TTC549 (cell line): ENCODE data around the gene ZIM2.
"Not testable (repeated sequence)": the region's sequence is repeated elsewhere in the genome, so short reads cannot be mapped to it uniquely, and the experiment has no call there.

Source experiments
- FAIRE-seq: peaks from 2 replicates; lab custom pipeline; 2012; peaks lifted over from hg19 to GRCh38; lab: Jason Lieb, UNC

ZIM2 gene

DNA sequence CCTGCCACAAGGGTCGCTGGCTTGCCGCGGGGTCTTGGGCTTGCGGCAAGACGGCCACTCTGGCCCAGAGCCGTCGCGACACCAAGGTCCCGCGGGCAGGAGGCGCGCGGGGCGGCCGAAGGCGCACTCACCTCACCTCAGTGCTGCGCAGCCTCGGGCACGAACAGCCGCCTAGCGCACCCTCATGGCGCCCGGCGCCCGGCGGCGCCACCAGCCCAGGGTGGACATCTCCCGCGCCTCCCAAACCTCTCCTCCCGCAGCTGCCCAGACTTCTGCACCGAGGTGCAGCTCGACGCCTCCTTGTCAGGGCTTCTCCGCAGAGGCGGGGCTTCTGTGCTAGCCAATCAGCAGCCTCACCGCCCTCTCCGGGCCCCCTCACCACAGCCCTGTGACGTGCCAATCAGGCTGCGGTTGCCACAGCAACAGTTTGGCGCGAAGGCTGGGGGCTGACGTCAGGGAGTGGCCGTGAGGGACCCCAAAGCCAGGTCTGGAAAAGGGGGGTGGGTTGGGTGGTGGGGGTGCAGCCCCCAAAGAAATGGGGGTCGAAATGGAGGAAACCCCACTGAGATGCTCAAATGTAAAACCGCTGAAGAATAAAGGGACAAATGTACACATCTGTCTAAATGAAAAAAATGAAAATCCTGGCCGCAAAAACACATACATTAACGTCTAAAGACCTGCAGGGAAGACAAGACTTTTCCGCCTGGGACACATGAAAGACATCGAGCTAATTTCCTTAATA is at the start of gene ZIM2, which contains the start of gene PEG3:
Gene ZIM2, minus strand, starts transcription at position 276 of the 742 bp plus-strand sequence. CDS start 16,449 bp downstream, outside the sequence.
Gene PEG3, minus strand, starts transcription at position 276 of the 742 bp plus-strand sequence. CDS start 16,071 bp downstream, outside the sequence.
- no peak for FAIRE-seq

- FAIRE-seq: no peak
These were observed 44.9 kb upstream of the ZIM2 start for GRCh38 chr19:56885173-56885985.

DNA sequence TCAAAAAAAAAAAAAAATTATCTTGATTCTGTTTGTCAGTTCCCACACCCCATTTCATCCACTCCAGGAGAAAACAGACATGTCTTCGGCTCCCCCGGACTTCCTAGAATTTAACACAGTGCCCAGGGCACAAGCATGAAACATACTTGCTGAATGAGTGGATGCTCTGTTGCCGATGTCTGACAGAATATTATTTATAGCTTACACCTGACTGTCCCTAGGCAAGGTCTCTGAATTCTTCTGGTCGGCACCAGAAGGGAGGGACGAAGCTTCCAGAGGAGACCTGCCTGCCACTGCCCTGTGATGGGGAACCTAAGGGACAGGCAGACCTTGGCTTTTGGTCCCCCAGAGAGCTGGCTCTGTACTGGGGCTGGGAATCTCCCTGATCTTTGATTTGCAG is 43.9 kb upstream of the ZIM2 start:
- no peak for FAIRE-seq

GRCh38 chr19:56880592-56881190 is 40.2 kb upstream of the ZIM2 start:
- FAIRE-seq: no peak

DNA sequence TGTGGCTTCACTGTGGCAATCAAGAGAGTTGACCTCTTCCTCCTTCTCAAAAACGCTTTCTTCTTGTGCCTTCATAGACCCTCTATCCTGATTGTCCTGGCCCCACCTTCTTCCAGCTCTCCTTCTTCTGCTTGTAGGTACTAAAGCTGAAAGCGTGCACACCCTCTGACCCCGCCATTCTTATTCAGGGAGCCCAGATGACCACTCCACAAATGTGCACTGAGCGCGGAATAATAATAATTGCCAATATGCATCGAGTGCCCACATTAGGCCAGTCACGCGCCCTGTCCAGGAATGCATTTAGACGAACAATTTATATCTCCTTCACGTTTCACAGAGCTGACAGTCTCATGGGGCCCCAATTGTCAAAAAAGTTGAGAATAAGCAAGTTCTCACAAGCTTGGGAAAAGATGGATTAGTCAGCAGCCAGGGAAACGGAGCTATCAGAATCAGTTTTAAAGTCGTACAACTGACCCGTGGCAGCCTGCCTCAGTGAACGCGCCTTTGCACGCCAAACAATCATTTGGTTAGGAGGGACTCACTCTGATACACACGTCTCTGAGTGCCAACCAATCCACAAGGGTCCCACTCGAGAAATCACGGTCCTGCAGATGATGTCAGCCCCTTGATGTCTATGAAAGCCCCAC is 36.7 kb upstream of the ZIM2 start:
- FAIRE-seq: no peak

GRCh38 chr19:56875717-56876116 is 35.2 kb upstream of the ZIM2 start:
- FAIRE-seq: no peak

GRCh38 chr19:56874530-56874929 is 34.0 kb upstream of the ZIM2 start:
- FAIRE-seq: no peak

GRCh38 chr19:56873493-56873892 is 33.0 kb upstream of the ZIM2 start:
- no peak for FAIRE-seq

DNA sequence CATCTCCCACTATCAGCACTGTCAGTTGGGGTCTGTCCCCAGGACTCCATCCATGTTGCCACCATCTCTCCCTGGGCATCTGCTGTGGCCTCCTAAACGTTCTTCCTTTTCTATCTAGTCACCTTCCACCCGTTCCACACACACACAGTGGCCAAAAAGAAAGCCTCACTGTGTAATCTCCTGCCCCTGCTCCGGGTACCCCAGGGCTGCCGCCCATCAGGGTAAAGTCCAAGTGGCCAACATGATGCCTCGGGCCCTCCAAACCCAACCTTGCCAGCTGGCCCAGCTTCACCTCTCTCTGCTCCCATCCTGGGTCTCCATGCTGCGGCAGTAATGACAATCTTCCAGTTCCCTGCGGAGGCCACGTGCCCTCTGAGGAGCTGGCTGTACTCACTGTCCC is 29.4 kb upstream of the ZIM2 start:
- FAIRE-seq: no peak

DNA sequence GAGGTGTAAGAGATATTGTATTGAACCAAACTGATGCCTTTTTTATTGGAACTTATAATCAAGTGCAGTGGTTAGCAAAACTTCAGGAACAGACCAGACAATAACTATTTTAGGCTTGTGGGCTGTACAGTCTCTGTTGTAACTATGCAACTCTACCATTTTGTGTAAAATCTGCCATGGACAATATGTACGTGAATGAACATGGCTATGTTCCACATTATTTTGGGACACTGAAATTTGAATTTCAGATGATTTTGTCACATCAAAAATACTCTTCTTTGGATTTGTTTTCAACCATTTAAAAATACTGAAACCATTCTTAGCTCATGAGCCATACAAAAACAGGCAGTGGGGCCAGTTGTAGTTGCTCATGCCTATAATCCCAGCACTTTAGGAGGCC is 27.9 kb upstream of the ZIM2 start:
- FAIRE-seq: no peak

DNA sequence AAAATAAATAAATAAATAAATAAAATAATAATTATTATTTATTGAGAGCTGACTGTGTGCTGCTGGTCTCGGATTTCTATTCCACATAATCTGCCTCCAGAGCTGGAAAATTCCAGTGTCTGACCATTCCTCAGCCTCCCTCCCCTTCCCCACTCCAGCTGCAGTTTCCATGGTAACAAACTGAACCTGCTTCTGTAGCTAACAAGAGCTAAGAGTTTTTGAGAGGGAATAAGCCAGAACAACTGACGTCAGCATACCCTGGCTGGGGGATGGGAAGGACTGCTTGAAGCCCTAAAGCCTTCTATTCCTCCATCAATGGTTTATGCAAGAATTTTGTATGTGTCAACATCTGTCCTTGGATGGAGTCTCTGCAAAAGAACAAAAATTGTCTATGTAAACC is 26.0 kb upstream of the ZIM2 start:
- no peak for FAIRE-seq

DNA sequence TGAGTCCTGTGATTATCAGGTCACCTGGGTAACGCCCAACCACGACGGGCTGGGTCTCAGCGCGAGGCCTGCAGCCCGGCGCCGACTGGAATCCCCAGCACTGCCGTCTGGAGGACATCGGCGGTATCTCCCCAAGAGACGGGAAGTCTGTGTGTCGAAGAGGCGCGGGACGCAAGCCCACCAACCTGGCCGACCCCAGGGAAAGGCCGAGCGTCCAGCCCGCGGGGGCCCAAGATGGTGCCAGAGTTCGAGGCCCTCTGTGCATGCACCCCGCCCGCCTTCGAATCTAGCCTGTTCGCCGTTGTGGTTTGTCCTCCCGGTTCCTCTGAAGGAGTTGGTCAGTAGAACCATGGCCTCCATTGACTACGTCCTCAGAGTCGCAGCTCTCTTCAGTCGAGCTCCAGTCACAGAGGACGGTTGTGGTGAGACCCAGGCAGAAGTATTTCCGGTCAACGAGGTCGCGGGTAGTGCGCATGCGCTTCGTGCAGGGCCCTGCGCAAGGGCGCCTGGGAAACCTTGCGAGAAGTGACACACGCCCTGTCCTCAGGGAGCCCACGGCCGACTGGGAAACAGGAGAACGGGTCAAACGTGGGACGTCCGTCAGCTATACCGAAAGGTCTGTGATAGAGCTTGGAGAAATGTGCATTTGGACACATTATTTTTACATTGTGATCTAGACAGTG is 24.1 kb upstream of the ZIM2 start:
- FAIRE-seq: no peak

DNA sequence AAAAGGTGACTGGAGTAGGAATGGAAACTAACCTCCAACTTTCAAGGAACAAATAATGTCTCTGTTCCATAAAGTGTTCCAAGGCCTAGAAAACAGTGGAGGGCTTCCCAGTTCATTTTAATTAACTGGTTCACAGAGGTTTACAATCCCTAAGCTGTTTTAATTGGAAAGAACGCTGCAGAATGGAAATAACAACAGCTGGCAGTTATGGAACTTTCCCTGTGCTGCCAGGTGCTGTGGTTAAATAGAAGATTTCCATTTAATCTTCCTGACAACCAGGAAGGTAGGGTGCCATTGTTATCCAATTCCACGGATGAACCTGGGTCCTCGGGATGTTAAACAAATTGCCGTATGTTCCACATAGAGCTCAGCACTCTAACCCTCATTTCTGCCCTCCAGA is 22.2 kb upstream of the ZIM2 start:
- no peak for FAIRE-seq

DNA sequence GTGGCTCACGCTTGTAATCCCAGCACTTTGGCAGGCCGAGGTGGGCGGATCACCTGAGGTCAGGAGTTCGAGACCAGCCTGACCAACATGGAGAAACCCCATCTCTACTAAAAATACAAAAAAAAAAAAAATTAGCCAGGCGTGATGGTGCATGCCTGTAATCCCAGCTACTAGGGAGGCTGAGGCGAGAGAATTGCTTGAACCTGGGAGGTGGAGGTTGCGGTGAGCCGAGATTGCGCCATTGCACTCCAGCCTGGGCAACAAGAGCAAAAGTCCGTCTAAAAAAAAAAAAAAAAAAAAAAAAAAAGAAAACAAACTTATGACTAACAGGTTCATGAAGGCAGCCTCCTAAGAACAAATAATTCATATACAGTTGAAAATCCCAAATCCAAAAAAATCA is 19.9 kb upstream of the ZIM2 start:
- FAIRE-seq: not testable (repeated sequence)

DNA sequence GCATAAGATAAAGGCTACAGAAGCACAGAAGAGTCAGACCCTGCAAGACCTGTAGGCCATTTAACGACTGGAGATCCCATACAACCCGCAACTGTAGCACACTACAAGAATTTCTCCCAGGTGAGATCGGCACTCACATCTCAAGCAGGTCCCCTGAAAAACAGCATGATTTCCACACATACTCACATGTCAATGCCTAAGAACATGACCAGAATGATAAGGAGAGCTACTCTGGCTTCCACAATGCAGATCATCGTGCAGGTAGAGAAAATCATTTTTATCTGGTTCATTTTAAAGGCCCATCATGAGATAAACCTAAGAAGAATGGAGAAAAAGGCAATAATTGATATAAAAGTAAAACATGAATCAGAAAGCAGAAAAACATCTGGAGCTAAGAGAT is 17.5 kb upstream of the ZIM2 start:
- no peak for FAIRE-seq

DNA sequence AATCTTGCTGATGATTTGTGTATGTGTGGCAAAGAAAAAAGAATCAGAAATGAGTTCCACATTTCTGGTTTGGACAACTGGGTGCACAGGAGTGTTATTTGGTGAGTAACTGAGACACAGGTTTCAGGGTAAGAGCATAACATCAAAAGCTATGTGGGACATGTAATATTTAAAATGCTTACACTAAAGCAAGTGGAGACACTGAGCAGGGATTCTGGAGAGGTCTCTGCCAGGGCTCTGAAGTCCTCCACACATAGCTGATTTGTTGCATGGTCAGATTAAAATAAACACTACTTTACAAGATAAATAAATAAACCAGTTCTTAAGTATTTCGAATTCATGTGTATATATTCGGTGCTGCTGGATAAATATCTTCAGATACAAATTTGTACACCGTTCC is 16.3 kb upstream of the ZIM2 start:
- no peak for FAIRE-seq

GRCh38 chr19:56852361-56852760 is 11.8 kb upstream of the ZIM2 start:
- FAIRE-seq: not testable (repeated sequence)

DNA sequence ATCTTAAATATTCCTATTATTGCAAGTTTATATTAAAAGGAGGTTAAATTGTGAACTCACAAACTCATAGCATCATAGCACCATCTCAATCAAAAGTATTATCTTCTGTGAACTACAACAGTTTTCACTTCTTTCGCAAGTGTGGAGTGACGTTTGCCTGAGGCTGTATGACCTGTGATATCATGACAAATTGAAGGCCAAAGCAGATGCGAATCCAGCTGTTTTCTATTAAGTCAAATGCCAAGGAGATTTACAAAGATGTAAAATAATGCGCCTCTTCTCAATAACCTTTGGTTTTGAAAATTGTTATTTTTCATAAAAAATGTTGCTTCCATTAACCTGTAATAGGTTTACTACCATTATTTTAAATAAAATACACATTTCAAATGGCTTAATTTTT is 7.6 kb upstream of the ZIM2 start:
- FAIRE-seq: no peak

DNA sequence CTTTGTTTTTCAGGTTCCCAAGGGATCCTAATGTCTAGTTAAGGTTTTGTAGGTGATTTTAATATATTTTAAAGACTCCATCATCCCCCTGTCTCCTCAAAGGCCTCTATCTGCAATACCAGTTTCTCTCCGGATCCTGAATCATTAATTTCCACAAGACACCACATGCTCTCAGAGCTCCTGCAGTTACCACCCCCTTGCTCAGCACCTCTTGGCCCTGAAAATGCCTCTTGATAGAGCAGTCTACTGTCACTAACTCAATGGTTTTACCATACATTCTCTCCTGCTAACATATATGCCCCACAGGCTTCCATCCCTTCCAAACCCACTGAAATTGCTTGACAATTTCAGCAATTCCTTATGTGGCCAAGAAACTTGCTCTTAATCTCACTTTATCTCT is 1.9 kb upstream of the ZIM2 start:
- no peak for FAIRE-seq

DNA sequence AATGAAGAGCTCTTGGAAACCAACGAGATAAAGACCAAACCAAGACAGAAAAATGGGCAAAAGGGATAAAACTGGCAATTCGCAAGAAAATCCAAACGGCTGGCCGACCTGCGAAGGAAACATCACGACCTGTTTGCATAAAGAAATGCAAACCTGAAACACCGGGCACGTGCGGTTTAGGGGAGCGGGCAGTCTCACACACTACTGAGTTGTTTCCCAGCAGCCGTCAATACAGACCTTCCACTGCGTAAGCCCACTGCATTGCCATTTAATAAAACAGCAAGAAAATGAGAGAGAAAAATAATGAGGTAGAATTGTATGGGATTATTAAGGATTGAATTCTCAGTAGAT is 642 bp upstream of the ZIM2 start:
- FAIRE-seq: no peak

DNA sequence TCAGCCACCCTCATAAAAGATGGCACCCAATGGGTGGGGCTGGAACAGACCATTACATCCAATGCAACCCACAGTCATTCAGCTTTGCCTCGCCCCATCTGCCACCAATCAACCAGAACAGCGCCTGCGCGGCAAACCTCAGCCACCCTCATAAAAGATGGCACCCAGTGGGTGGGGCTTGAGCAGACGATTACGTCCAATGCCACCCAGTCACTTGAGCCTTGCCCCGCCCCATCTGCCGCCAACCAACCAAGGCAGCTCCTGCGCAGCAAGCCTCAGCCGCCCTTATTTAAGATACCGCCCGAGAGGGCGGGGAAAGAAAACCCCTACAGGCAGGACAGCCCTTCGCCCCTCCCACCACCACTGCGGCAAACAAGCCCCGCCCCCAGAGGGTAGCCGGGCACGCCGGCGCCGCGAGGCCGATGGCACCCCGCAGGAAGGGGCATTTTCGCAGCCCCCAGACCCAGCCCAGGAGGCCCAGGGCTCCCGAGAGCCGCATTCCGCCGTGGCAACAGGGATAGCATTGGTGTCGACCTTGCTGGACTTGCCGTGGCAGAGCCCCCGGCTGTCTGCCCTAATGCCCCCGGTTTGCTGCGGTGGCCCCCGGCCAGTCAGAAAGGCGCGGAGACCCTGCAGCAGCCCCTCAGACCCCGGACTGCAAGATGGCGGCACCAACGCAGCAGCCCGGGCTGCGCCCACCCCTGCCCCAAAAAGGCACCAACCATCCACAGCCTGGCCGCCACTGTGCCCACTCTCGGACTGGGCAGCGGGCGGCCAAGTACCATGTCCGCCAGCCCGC is 675 bp downstream of the ZIM2 start:
- FAIRE-seq: no peak
